ENCODE data around the gene TMEM213. TPM values are rescaled to one million over a fixed set of nuclear protein-coding genes. Genes with fewer than 3 reads are reported as not detected.

The TMEM213 gene
- total and polyA plus RNA-seq, 9 of the 15 experiments (the other 6 are each of a cell fraction or from before 2014, with no cell fraction given), result not detected

- FAIRE-seq (no peak), ATAC-seq (no peak), DNase-seq (ENCODE audit: extremely low read depth in 1 of 4, low spot score in 3 of 4) (no peak)
- Histone ChIP-seq H3K9ac (ENCODE audit: insufficient read depth in 1 of 2, low read depth in 2 of 2, low read length in 2 of 2) (no peak overlapping the region), H3K27me3 (ENCODE audit: control insufficient read depth in 2 of 2, insufficient read depth in 2 of 2, low read length in 2 of 2) (peaks cover 36 to 44% of the 10 kb centered on the region in 2 experiments), H3K4me3 (no peak overlapping the region), H3K9me1 (ENCODE audit: control insufficient read depth, insufficient read depth, low read length) (no peaks in the 10 kb centered on the region), H3K4me2 (ENCODE audit: insufficient read depth, low read length) (no peak overlapping the region), H3K36me3 (ENCODE audit: control insufficient read depth, insufficient read depth, low read length) (no peaks in the 10 kb centered on the region), H3K4me1 (replicated peaks in 1 of 2; ENCODE audit: control insufficient read depth in 2 of 2, insufficient read depth in 2 of 2, low read length in 2 of 2) (no peaks in the 10 kb centered on the region), H2AFZ (ENCODE audit: low read depth, low read length) (no peak overlapping the region), H3K79me2 (ENCODE audit: control insufficient read depth, insufficient read depth, low read length) (no peaks in the 10 kb centered on the region), H4K20me1 (replicated peaks; ENCODE audit: control insufficient read depth, insufficient read depth, low read length) (no peaks in the 10 kb centered on the region; the same call in 1 of the 2 replicates), H3K9me3 (replicated peaks; ENCODE audit: control insufficient read depth, insufficient read depth, low read depth, low read length) (no peaks in the 10 kb centered on the region), H3K27ac (ENCODE audit: extremely low read depth, low read depth, low read length) (no peak overlapping the region)
- CTCF ChIA-PET (ENCODE audit: low intra/inter-chr PET ratio), result no interaction called here
- 0% methylated on average over 2 of the region's 2 CpGs for WGBS (ENCODE audit: insufficient coverage, low coverage, missing lambda C conversion rate)
- in situ Hi-C loops (cut with MboI), result no loop called here
- intact Hi-C loops (cut with micrococcal nuclease), result no loop called here
- POLR2A ChIA-PET, result interaction anchor here (1.2 to 1.7 kb wide), 2 partner anchors 9 to 13 kb away, joined by 3 to 5 read pairs; no protein-coding TSS in a partner anchor
- no TSS peak for BruUV-seq (replicated peaks)
- TF ChIP-seq HMGXB4 (CRISPR knock-in tag; IDR thresholded peaks at IDR 0.05) (no peak), ZNF511 (CRISPR knock-in tag; IDR thresholded peaks at IDR 0.05) (no peak), TBL1XR1 (IDR thresholded peaks at IDR 0.05; ENCODE audit: low read length in 2 of 2) (no peak), ZNF518B (CRISPR knock-in tag; IDR thresholded peaks at IDR 0.05) (no peak), GTF3C2 (IDR thresholded peaks at IDR 0.05; ENCODE audit: borderline replicate concordance, extremely low read depth, insufficient read length) (no peak), ID3 (CRISPR knock-in tag; IDR thresholded peaks at IDR 0.05) (no peak), ID3 (tag; IDR thresholded peaks at IDR 0.05) (no peak), CAMTA2 (CRISPR knock-in tag; conservative IDR thresholded peaks at IDR 0.05) (no peak), ZBTB9 (CRISPR knock-in tag; IDR thresholded peaks at IDR 0.05) (no peak)
Measured at GRCh38 chr7:138828302-138828701, 30.5 kb downstream of the TMEM213 start.
